Activated CD4-positive, alpha-beta T cell treated with anti-CD3 and anti-CD28 coated beads, Interleukin-2, amount 50 U/mL, for 1 hour (primary cell): ENCODE results near the gene PBRM1.

Experiments used
- DNase-seq: peaks from one replicate; pipeline ENCODE4 v3.0.0-alpha.2; 2020

The PBRM1 gene

GRCh38 chr3:52563984-52564383 is 121.7 kb downstream of the PBRM1 start:
- no peak for DNase-seq

GRCh38 chr3:52561028-52561747 is 124.5 kb downstream of the PBRM1 start:
- no peak for DNase-seq

- DNase-seq = no peak
Measured at GRCh38 chr3:52558436-52558835, 127.3 kb downstream of the PBRM1 start.

- DNase-seq = no peak
Measured at GRCh38 chr3:52557011-52557960, 128.4 kb downstream of the PBRM1 start.

- DNase-seq = no peak
Measured at GRCh38 chr3:52555056-52555455, 130.7 kb downstream of the PBRM1 start.

GRCh38 chr3:52554026-52554755 is 131.5 kb downstream of the PBRM1 start:
- no peak for DNase-seq

- no peak for DNase-seq
Measured at GRCh38 chr3:52552089-52552488, 133.6 kb downstream of the PBRM1 start.

GRCh38 chr3:52551118-52551517 is 134.6 kb downstream of the PBRM1 start:
- DNase-seq = no peak

GRCh38 chr3:52547143-52547542 is 138.6 kb downstream of the PBRM1 start:
- no peak for DNase-seq

- no peak for DNase-seq
Measured at GRCh38 chr3:52546111-52546901, 139.4 kb downstream of the PBRM1 start.

- DNase-seq = no peak
Measured at GRCh38 chr3:52544937-52545336, 140.8 kb downstream of the PBRM1 start.

GRCh38 chr3:52541050-52541449 is 144.7 kb downstream of the PBRM1 start:
- no peak for DNase-seq

- DNase-seq = no peak
Measured at GRCh38 chr3:52539010-52539653, 146.6 kb downstream of the PBRM1 start.

GRCh38 chr3:52537726-52538421 is 147.8 kb downstream of the PBRM1 start:
- DNase-seq = no peak

GRCh38 chr3:52537165-52537620 is 148.5 kb downstream of the PBRM1 start:
- DNase-seq = no peak

GRCh38 chr3:52536369-52537164 is 149.1 kb downstream of the PBRM1 start, which contains the start of gene UQCC5:
UQCC5 (plus strand) TSS chr3:52536605; CDS start chr3:52536756, 151 bp downstream.
- DNase-seq = peak; percentile 96

- DNase-seq = no peak
Measured at GRCh38 chr3:52536112-52536368, 149.7 kb downstream of the PBRM1 start.

GRCh38 chr3:52535411-52536111 is 150.2 kb downstream of the PBRM1 start:
- no peak for DNase-seq

- no peak for DNase-seq
Measured at GRCh38 chr3:52534281-52535183, 151.2 kb downstream of the PBRM1 start.
